ENCODE data around the gene GHRHR.

- TF ChIP-seq POLR2AphosphoS5 (IDR thresholded peaks at IDR 0.05; ENCODE audit: borderline replicate concordance, low read depth, low read length) (no peak), EZH2 (IDR thresholded peaks at IDR 0.05) (no peak)
Observed at GRCh38 chr7:30920584-30921539, 42.9 kb upstream of the GHRHR start.
